HepG2 (cell line): Measurements from ENCODE around the gene SPACA9. TPM values are rescaled to one million over a fixed set of nuclear protein-coding genes. Genes with fewer than 3 reads are reported as not detected.

Experiments used
- ATAC-seq: fragments of 200-7000 bp; cut with Tn5 transposase; 3 replicates; pipeline ENCODE4 v1.9.1; 2020; ENCODE audit warnings: mild to moderate bottlenecking, moderate library complexity
- BruUV-seq: library from RNA; stranded (reverse); fragments of 400-500 nt; replicated peaks from 2 replicates; lab custom pipeline; 2021; lab: Mats Ljungman, UMichigan
- CTCF ChIA-PET: fragments of 300-600 bp; formaldehyde crosslinking; extraction: SDS; loops from one replicate; lab custom pipeline; 2021; ENCODE audit warnings: low total read pairs, inconsistent platforms, low intra/inter-chr PET ratio; lab: Yijun Ruan, JAX
- POLR2A ChIA-PET: fragments of 350-600 bp; sonication (Branson Sonifier 250); formaldehyde crosslinking; loops from one replicate; lab custom pipeline; 2020; ENCODE audit warnings: antibody characterized with exemption, inconsistent platforms; lab: Yijun Ruan, JAX
- DNase-seq: peaks from one replicate; pipeline ENCODE4 v3.0.0-alpha.2; 2015; ENCODE audit warnings: low spot score
- FAIRE-seq: peaks from 3 replicates; lab custom pipeline; 2011; peaks lifted over from hg19 to GRCh38; lab: Jason Lieb, UNC
- H2AFZ ChIP-seq: one replicate; pipeline ENCODE4 v1.6.1; 2011; ENCODE audit warnings: low read length, inconsistent platforms
- H3K27ac ChIP-seq: fragments of 300-600 bp; 3 replicates; pipeline ENCODE4 v1.8.0; 2011; ENCODE audit warnings: mixed run types, mild to moderate bottlenecking, mixed read lengths, low read length, inconsistent platforms; ENCODE audit not compliant: insufficient read depth; ENCODE audit errors: extremely low read length
- H3K27me3 ChIP-seq, 2 experiments: fragments of 200-600 bp in 1 of 2; 2 replicates in 1 of 2; 3 replicates in 1 of 2; pipeline versions ENCODE4 v1.6.0 to v1.8.0; 2011; ENCODE audit warnings: low read length in 2 of 2, mild to moderate bottlenecking in 2 of 2, moderate library complexity in 2 of 2, inconsistent platforms in 1 of 2; ENCODE audit not compliant: insufficient read depth in 2 of 2, control insufficient read depth in 1 of 2
- H3K36me3 ChIP-seq, 2 experiments: fragments of 200-600 bp in 1 of 2; replicated peaks in 1 of 2; 2 replicates in 1 of 2; 3 replicates in 1 of 2; pipeline versions ENCODE4 v1.5.1 to v1.8.0; 2011; ENCODE audit warnings: low read length in 2 of 2, inconsistent platforms in 1 of 2; ENCODE audit not compliant: insufficient read depth in 2 of 2, control insufficient read depth in 1 of 2
- H3K4me1 ChIP-seq: 2 replicates; pipeline ENCODE4 v1.5.1; 2012; ENCODE audit warnings: low read length, inconsistent platforms; ENCODE audit not compliant: insufficient read depth
- H3K4me2 ChIP-seq: 2 replicates; pipeline ENCODE4 v1.6.0; 2011; ENCODE audit warnings: low read depth, low read length, inconsistent platforms
- H3K4me3 ChIP-seq, 3 experiments: fragments of 200-600 bp in 1 of 3; sonication (generic), shearing (Covaris generic) in 1 of 3; replicated peaks in 1 of 3; 2 replicates each; pipeline ENCODE4 v1.5.1; 2011 to 2016; ENCODE audit warnings: low read length in 3 of 3, inconsistent platforms in 2 of 3, low read depth in 2 of 3, mild to moderate bottlenecking in 2 of 3, control low read depth in 1 of 3, mixed read lengths in 1 of 3; ENCODE audit not compliant: insufficient read depth in 1 of 3
- H3K79me2 ChIP-seq: one replicate; pipeline ENCODE4 v1.6.1; 2011; ENCODE audit warnings: low read length, inconsistent platforms; ENCODE audit not compliant: insufficient read depth
- H3K9ac ChIP-seq: 2 replicates; pipeline ENCODE4 v1.6.0; 2011; ENCODE audit warnings: mild to moderate bottlenecking, low read depth, low read length, inconsistent platforms; ENCODE audit not compliant: insufficient read depth
- H3K9me3 ChIP-seq: 2 replicates; pipeline ENCODE4 v1.5.1; 2012; ENCODE audit warnings: mild to moderate bottlenecking, low read length
- H4K20me1 ChIP-seq: 2 replicates; pipeline ENCODE4 v1.6.0; 2011; ENCODE audit warnings: inconsistent platforms, mild to moderate bottlenecking, low read length, moderate library complexity; ENCODE audit not compliant: insufficient read depth
- ADNP ChIP-seq: sonication (generic); formaldehyde crosslinking; IDR thresholded peaks from 2 replicates; pipeline ENCODE4 v1.4.0; 2020; ENCODE audit warnings: missing genetic modification reagents
- ATF5 ChIP-seq: sonication (generic); formaldehyde crosslinking; IDR thresholded peaks from 2 replicates; pipeline ENCODE4 v1.4.0; 2020; ENCODE audit warnings: mild to moderate bottlenecking, low read depth, missing genetic modification reagents
- BRD4 ChIP-seq: sonication (generic); formaldehyde crosslinking; IDR thresholded peaks from 2 replicates; pipeline ENCODE4 v1.4.0; 2020; ENCODE audit warnings: missing genetic modification reagents
- CBFB ChIP-seq: sonication (generic); formaldehyde crosslinking; IDR thresholded peaks from 2 replicates; pipeline ENCODE4 v1.4.0; 2020; ENCODE audit warnings: missing genetic modification reagents
- FOXA3 ChIP-seq: IDR thresholded peaks from 2 replicates; pipeline ENCODE4 v1.6.1; 2016; ENCODE audit warnings: missing genetic modification reagents, missing compliant biosample characterization
- MTA1 ChIP-seq: sonication (generic); formaldehyde crosslinking; IDR thresholded peaks from 2 replicates; pipeline ENCODE4 v1.4.0; 2020; ENCODE audit warnings: missing genetic modification reagents, mild to moderate bottlenecking, borderline replicate concordance
- RAD21 ChIP-seq: fragments of 450-650 bp; formaldehyde crosslinking; IDR thresholded peaks from 2 replicates; pipeline ENCODE4 v1.5.0; 2020; ENCODE audit warnings: mild to moderate bottlenecking
- USF2 ChIP-seq, 2 experiments: sonication (generic) in 1 of 2; formaldehyde crosslinking in 1 of 2; IDR thresholded peaks; 2 replicates each; pipeline versions ENCODE4 v1.5.1 to v1.6.1; 2011 to 2020; ENCODE audit warnings: borderline replicate concordance in 1 of 2, low read depth in 1 of 2, low read length in 1 of 2, mild to moderate bottlenecking in 1 of 2, missing genetic modification reagents in 1 of 2, moderate library complexity in 1 of 2
- ZNF20 ChIP-seq: sonication (generic); formaldehyde crosslinking; IDR thresholded peaks from 2 replicates; pipeline ENCODE4 v1.4.0; 2020; ENCODE audit warnings: mild to moderate bottlenecking, moderate library complexity, missing genetic modification reagents
- ZNF234 ChIP-seq: sonication (generic); formaldehyde crosslinking; conservative IDR thresholded peaks from 2 replicates; pipeline ENCODE4 v1.5.1; 2020; ENCODE audit warnings: mild to moderate bottlenecking, missing genetic modification reagents
- ZNF281 ChIP-seq: sonication (generic); formaldehyde crosslinking; IDR thresholded peaks from 2 replicates; pipeline ENCODE4 v1.4.0; 2020; ENCODE audit warnings: missing genetic modification reagents, borderline replicate concordance
- ZSCAN9 ChIP-seq: IDR thresholded peaks from 2 replicates; pipeline ENCODE4 v1.6.1; 2016; ENCODE audit warnings: borderline replicate concordance
- WGBS: methylation state at CpG from one replicate; pipeline ENCODE4 v1.1.6; 2017; ENCODE audit warnings: low lambda C conversion rate; 5-methylcytosine and 5-hydroxymethylcytosine counted together
- in situ Hi-C: cut with HindIII; loops from 2 replicates; pipeline ENCODE4 v1.10.0; 2017; ENCODE audit warnings: low pct_unique_long_range_greater_than_20kb; ENCODE audit not compliant: extremely low pct_ligation_motif_present
- intact Hi-C: fragments of 100-400 bp; cut with micrococcal nuclease; formaldehyde crosslinking; loops from one replicate; pipeline ENCODE4 v1.10.0; 2022; ENCODE audit not compliant: unreplicated experiment
- polyA plus RNA-seq, 8 experiments: library from polyadenylated mRNA; depleted of rRNA in 3 of 8; stranded (reverse) in 7 of 8; unstranded in 1 of 8; fragments of >200 nt; fragmentation: Illumina TruSeq in 4 of 8; extraction: Trizol in 4 of 8; gene quantifications; 2 replicates each; pipeline versions ENCODE4 v1.2.1 to v1.2.3, GENCODE V29; 2011 to 2016; ENCODE audit warnings: low read depth in 4 of 8, missing spikeins in 1 of 8, mixed read lengths in 1 of 8; ENCODE audit not compliant: insufficient read depth in 1 of 8
- total RNA-seq, 5 experiments: library from RNA; depleted of rRNA; stranded (reverse); fragments of >200 nt; fragmentation: Illumina TruSeq; extraction: Trizol; gene quantifications; 2 replicates each; pipeline ENCODE4 v1.2.3, GENCODE V29; 2016; ENCODE audit warnings: low read depth in 1 of 5

SPACA9 gene
- total and polyA plus RNA-seq, 2 of the 13 experiments (the other 11 are each of a cell fraction or from before 2014, with no cell fraction given): 0.15 to 0.38 TPM

GRCh38 chr9:132840980-132841379 lies 37.7 kb upstream of the SPACA9 start:
- 0 out of 2 replicates have a peak, but pooled peaks cover 12% of the 10 kb centered on the region for H3K4me1 ChIP-seq
- no peak overlapping the region for H3K9ac ChIP-seq
- H3K36me3 ChIP-seq: no peaks in the 10 kb centered on the region
- in situ Hi-C loops: no loop called here
- DNase-seq: no peak
- CTCF ChIA-PET: no interaction called here
- no peaks in the 10 kb centered on the region for H3K79me2 ChIP-seq
- intact Hi-C loops: no loop called here
- H3K9me3 ChIP-seq: no peaks in the 10 kb centered on the region
- no peaks in the 10 kb centered on the region for H4K20me1 ChIP-seq
- WGBS: 69% methylated on average over 4 of the region's 13 CpGs
- no peak for FAIRE-seq
- H3K27ac ChIP-seq: no peak overlapping the region
- no peak overlapping the region for H3K4me3 ChIP-seq
- POLR2A ChIA-PET: no interaction called here
- TF ChIP-seq ZNF234 (CRISPR knock-in tag) (no peak), USF2 (IDR thresholded peaks at IDR 0.05; ENCODE audit: low read depth, low read length) (no peak), USF2 (CRISPR knock-in tag; IDR thresholded peaks at IDR 0.05; ENCODE audit: borderline replicate concordance) (no peak), ZNF281 (no peak), CBFB (no peak), BRD4 (CRISPR knock-in tag) (no peak), ZNF20 (CRISPR knock-in tag) (no peak), ATF5 (CRISPR knock-in tag) (no peak), ADNP (CRISPR knock-in tag) (no peak), RAD21 (CRISPR knock-in tag) (no peak), ZSCAN9 (CRISPR knock-in tag) (no peak), FOXA3 (CRISPR knock-in tag) (no peak), MTA1 (no peak)
- no peaks in the 10 kb centered on the region; a peak in 1 of 5 replicates for H3K27me3 ChIP-seq
- no peak for ATAC-seq
- H2AFZ ChIP-seq: no peak overlapping the region
- H3K4me2 ChIP-seq: no peak overlapping the region
- no TSS peak for BruUV-seq
